ENCODE measurements around the gene CCL27. TPM values are rescaled to one million over a fixed set of nuclear protein-coding genes. Genes with fewer than 3 reads are reported as not detected.

CCL27 gene, protein sequence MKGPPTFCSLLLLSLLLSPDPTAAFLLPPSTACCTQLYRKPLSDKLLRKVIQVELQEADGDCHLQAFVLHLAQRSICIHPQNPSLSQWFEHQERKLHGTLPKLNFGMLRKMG
- 0.51 TPM in 1 of 2 replicates, not detected in the other for total RNA-seq (2012; rRNA removed)

DNA sequence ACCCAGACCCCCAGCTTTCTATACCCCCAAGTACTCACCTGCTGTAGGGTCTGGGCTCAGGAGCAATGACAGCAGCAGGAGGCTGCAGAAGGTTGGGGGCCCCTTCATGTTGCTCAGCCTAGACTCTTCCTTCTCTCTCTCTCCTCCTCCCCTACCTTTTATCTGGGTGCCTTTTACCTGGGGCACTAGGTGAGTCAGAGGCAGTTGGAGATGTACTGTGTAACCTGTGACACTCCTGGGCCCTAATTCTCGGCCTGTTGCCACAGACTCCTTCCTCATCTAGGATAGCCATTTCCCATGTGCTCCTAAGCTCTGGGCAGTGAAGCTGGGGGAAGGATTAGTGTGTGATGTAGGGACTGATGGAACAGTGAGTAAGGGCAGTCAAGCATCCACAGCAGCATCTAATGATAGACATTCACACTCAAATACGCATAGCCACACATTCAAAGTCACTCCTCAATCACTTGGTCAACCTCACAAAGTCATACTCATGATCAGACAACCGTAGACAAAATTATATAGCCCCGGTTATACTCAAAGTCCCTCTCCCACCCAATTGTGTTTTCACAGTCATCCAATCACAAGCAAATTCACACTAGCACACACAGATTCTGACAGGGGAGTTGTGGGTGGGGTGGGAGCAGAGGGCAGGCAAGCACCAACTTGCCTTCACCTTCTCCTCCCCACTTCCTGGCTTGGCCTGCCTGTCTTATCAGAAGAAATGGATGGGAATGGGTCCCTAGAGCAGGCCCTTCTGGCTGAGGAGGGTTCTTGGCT, at the start of gene CCL27:
TSS of gene CCL27 (minus strand) at position 132 of the 777 bp plus-strand sequence. CDS start at position 108, 24 bp downstream.
- H3K27me3 ChIP-seq (ENCODE audit: control insufficient read depth, insufficient read depth, low read length) = no peaks in the 10 kb centered on the region
- H3K9ac ChIP-seq (ENCODE audit: low read depth, low read length) = no peak within 1 kb of the TSS
- no peak within 1 kb of the TSS for H3K4me3 ChIP-seq (ENCODE audit: low read length)
- H3K4me2 ChIP-seq (ENCODE audit: low read length) = no peak within 1 kb of the TSS
- no peaks in the 10 kb centered on the region for H3K36me3 ChIP-seq (ENCODE audit: insufficient read depth, low read length)
- H3K4me1 ChIP-seq (ENCODE audit: control insufficient read depth, insufficient read depth, low read length) = peaks cover 6% of the 10 kb centered on the region
- H3K9me3 ChIP-seq (replicated peaks; ENCODE audit: low read length) = no peaks in the 10 kb centered on the region

DNA sequence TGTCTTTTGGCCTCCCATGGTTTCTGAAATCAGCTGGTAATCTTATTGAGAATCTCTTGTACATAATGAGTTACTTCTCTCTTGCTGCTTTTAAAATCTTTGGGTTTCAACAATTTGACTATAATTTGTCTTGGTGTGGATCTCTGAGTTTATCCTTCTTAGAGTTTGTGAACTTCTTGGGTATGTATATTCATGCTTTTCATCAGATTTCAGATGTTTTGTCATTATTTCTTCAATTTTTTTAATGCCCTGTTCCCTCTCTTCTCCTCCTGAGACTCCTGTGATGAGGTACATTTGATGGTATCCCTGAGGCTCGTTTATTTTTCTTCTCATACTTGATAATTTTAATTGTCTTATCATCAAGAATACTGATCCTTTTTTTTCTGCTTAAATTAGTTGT, 49.7 kb upstream of the CCL27 start:
- H3K4me3 ChIP-seq (ENCODE audit: low read length) = no peak overlapping the region
- no peaks in the 10 kb centered on the region for H3K9me3 ChIP-seq (replicated peaks; ENCODE audit: low read length)
- H3K4me2 ChIP-seq (ENCODE audit: low read length) = no peak overlapping the region
- H3K4me1 ChIP-seq (ENCODE audit: control insufficient read depth, insufficient read depth, low read length) = no peaks in the 10 kb centered on the region
- H3K36me3 ChIP-seq (ENCODE audit: insufficient read depth, low read length) = no peaks in the 10 kb centered on the region
- peaks cover 31% of the 10 kb centered on the region for H3K27me3 ChIP-seq (ENCODE audit: control insufficient read depth, insufficient read depth, low read length)
- no peak overlapping the region for H3K9ac ChIP-seq (ENCODE audit: low read depth, low read length)

DNA sequence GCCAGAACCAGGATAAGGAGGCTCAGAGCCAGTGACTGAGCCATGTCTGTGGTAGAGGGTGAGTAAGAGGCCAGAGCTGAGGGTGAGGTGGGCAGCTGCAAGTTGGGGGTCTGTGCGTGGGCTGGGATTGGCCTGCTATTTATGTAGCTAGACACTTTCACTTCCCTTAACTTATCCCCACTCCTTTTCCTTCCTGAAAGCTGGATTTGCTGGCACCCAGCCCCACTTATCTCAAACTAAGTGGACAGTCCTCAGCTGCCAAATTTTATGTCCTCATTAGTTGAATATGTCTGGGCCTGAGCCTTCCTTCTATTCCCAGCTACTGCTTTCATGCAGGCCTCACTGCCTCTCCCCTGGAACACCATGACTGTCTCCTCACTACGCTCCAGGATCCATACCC, 47.6 kb upstream of the CCL27 start, which contains the start of gene CCL21:
TSS of gene CCL21 (minus strand) at position 114 of the 400 bp plus-strand sequence. CDS start at position 44, 70 bp downstream.
- no peaks in the 10 kb centered on the region for H3K9me3 ChIP-seq (replicated peaks; ENCODE audit: low read length)
- H3K9ac ChIP-seq (ENCODE audit: low read depth, low read length) = no peak within 1 kb of the TSS
- H3K27me3 ChIP-seq (ENCODE audit: control insufficient read depth, insufficient read depth, low read length) = peaks cover 22% of the 10 kb centered on the region
- H3K36me3 ChIP-seq (ENCODE audit: insufficient read depth, low read length) = no peaks in the 10 kb centered on the region
- no peak within 1 kb of the TSS for H3K4me2 ChIP-seq (ENCODE audit: low read length)
- H3K4me3 ChIP-seq (ENCODE audit: low read length) = no peak within 1 kb of the TSS
- no peaks in the 10 kb centered on the region for H3K4me1 ChIP-seq (ENCODE audit: control insufficient read depth, insufficient read depth, low read length)

DNA sequence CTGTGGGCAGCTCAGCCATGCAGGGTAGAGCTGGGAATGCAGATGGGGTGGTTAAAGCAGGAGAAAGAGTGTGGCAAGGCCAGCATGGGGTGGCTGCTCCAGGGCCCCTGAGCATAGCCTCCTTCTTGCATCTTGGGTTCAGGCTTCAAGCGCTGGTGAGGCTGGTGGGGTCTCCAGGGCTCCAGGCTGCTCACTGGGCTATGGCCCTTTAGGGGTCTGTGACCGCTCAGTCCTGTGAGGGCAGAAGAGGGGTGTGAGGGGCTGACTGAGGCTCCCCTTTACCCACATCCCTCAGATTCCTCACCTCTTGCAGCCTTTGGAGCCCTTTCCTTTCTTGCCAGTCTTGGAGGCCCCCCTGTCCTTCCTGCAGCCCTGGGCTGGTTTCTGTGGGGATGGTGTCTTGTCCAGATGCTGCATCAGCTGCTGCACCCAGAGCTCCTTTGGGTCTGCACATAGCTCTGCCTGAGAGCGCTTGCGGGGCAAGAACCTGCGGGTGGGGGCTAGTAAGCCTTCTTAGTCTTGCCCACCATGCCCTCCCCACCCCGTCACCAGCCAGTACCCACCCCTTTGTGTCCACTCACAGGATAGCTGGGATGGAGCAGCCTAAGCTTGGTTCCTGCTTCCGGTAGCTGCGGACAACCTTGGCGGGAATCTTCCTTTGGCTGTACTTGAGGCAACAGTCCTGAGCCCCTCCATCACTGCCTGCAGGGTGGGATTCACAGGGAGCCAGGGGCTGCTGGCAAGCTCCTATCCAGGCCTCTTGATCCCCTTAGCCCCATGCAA, 46.9 kb upstream of the CCL27 start:
- Histone ChIP-seq H3K36me3 (ENCODE audit: insufficient read depth, low read length) (no peaks in the 10 kb centered on the region), H3K9me3 (replicated peaks; ENCODE audit: low read length) (no peaks in the 10 kb centered on the region), H3K4me2 (ENCODE audit: low read length) (no peak overlapping the region), H3K9ac (ENCODE audit: low read depth, low read length) (no peak overlapping the region), H3K4me3 (ENCODE audit: low read length) (no peak overlapping the region), H3K27me3 (ENCODE audit: control insufficient read depth, insufficient read depth, low read length) (peaks cover 16% of the 10 kb centered on the region), H3K4me1 (ENCODE audit: control insufficient read depth, insufficient read depth, low read length) (no peaks in the 10 kb centered on the region)

DNA sequence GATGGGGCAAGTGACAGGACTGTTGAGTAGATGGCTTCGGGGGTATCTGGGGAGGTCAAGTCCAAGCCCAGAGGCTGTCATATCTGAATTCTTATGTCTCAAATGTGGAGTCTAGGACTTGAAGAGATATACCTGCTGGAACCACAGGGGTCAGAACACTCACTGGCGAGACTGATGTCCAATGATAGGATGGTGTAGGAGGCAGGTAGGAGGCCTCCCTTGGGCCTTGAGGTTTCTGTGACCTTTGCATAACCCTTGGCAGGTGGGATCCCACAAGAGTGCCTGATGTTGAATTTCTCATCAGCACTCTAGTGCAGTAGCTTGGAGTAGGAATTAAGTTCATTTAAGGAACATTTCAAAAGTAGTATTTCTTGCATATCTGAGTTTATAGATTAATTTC, 44.7 kb upstream of the CCL27 start:
- H3K9ac ChIP-seq (ENCODE audit: low read depth, low read length) = no peak overlapping the region
- H3K4me1 ChIP-seq (ENCODE audit: control insufficient read depth, insufficient read depth, low read length) = no peaks in the 10 kb centered on the region
- no peaks in the 10 kb centered on the region for H3K27me3 ChIP-seq (ENCODE audit: control insufficient read depth, insufficient read depth, low read length)
- no peaks in the 10 kb centered on the region for H3K36me3 ChIP-seq (ENCODE audit: insufficient read depth, low read length)
- no peak overlapping the region for H3K4me2 ChIP-seq (ENCODE audit: low read length)
- H3K9me3 ChIP-seq (replicated peaks; ENCODE audit: low read length) = no peaks in the 10 kb centered on the region
- no peak overlapping the region for H3K4me3 ChIP-seq (ENCODE audit: low read length)

DNA sequence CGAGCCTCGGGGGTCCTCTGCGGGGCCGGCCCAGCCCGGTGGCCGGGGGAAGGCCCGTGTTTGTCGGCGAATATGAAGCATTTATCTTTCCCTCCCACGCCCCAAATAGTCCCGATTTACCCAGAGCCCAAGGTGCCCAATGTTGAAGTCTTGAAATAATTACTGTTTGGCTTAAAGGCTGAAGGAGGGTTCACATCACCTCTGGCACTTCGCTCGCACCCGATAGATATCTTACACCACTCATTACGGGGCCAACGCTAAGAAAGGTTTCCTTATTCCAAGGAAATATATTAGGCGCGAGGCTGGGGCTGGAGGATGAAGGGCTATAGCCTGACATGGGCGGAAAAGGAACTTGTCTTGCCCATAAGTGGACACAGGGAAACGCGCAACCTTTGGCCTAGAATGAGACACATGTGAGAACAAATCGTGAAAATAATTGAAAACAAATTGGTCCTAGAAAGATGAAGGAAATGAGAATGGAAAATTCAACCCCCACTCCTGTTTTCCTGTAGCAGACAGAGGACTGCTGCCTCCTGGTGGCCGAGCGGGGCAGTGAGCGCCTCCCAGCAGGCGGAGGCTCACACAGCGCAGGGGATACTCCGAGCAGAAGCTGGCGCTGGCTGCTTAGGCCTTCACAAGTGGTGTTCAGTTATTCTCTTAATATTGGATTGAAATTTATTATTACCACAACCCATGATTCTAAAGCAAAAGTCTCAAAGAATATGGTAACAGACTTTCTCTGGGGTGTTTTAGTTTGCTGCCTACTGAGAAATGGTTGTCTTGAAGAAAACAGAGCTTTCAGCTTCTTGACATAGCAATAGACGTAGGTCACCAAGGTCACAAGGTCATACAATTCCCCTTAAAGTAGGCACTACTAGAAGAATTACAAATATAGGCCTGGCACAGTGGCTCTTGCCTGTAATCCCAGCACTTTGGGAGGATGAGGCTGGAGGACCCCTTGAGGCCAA, 39.6 kb upstream of the CCL27 start:
- Histone ChIP-seq H3K4me2 (ENCODE audit: low read length) (peak overlapping the region; percentile 100), H3K27me3 (ENCODE audit: control insufficient read depth, insufficient read depth, low read length) (peaks cover 7% of the 10 kb centered on the region), H3K36me3 (ENCODE audit: insufficient read depth, low read length) (no peaks in the 10 kb centered on the region), H3K9ac (ENCODE audit: low read depth, low read length) (peak overlapping the region; percentile 79), H3K9me3 (replicated peaks; ENCODE audit: low read length) (no peaks in the 10 kb centered on the region), H3K4me3 (ENCODE audit: low read length) (peak overlapping the region; percentile 85), H3K4me1 (ENCODE audit: control insufficient read depth, insufficient read depth, low read length) (peaks cover 4% of the 10 kb centered on the region)

DNA sequence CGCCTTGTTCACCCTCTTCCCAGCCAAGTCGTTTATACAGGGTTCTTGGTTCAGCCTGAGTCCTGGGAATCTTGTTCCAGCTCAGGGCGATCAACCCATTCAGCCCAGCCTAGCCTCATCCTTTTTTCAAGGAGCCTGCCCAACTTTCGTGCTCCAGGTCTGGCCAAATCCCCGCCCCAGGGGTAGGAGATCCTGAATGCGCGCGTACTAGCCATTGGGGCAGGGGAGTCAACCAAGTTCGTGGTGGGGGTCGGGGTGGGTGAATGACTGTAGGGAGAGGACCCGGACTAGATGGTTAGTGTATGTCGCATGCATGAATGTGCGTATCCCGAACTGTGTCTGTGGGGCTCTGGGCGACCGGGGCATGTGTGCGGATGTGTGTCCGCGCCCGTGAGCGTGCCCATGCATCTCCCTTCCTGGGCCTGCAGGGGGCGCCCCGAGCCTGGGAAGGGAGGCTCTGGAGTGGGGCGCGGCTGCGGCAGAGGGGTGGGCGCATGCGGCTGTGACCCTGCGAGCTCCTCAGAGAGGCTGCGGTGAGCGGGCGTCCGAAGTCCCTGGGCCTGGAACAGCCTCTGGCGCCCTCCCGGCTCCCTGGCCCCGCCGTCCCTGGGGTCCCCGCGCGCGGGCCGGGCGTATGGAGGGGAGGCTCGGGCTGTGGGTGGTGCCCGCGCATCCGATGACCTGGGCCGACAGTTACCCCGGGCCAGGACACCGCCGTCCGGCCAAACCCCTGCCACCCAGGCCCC, 38.7 kb upstream of the CCL27 start:
- no peaks in the 10 kb centered on the region for H3K36me3 ChIP-seq (ENCODE audit: insufficient read depth, low read length)
- peaks cover 7% of the 10 kb centered on the region for H3K27me3 ChIP-seq (ENCODE audit: control insufficient read depth, insufficient read depth, low read length)
- H3K9ac ChIP-seq (ENCODE audit: low read depth, low read length) = peak overlapping the region; percentile 79
- H3K4me2 ChIP-seq (ENCODE audit: low read length) = peak overlapping the region; percentile 100
- peaks cover 4% of the 10 kb centered on the region for H3K4me1 ChIP-seq (ENCODE audit: control insufficient read depth, insufficient read depth, low read length)
- H3K9me3 ChIP-seq (replicated peaks; ENCODE audit: low read length) = no peaks in the 10 kb centered on the region
- H3K4me3 ChIP-seq (ENCODE audit: low read length) = peak overlapping the region; percentile 85

DNA sequence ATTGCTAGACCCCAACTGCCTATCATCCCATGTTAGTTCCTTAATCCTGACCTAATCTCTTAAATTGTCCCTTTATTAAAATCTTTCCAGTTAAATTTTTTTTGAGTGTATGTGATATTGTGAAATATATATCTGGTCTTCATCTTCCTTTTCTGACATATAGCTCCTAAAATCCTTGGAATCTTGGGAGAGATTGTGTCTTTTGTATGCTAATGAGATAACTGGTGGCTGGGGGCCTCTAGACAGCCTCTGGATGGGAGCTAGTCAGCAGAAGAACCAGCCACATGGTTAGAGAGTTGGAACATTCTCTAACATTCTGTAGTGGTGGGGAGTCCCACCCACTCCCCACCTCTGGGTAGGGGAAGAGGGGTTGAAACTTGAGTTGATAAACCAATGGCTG, 32.4 kb upstream of the CCL27 start:
- no peak overlapping the region for H3K9ac ChIP-seq (ENCODE audit: low read depth, low read length)
- no peaks in the 10 kb centered on the region for H3K36me3 ChIP-seq (ENCODE audit: insufficient read depth, low read length)
- peaks cover 2% of the 10 kb centered on the region for H3K27me3 ChIP-seq (ENCODE audit: control insufficient read depth, insufficient read depth, low read length)
- no peaks in the 10 kb centered on the region for H3K4me1 ChIP-seq (ENCODE audit: control insufficient read depth, insufficient read depth, low read length)
- H3K4me2 ChIP-seq (ENCODE audit: low read length) = no peak overlapping the region
- H3K4me3 ChIP-seq (ENCODE audit: low read length) = no peak overlapping the region
- no peaks in the 10 kb centered on the region for H3K9me3 ChIP-seq (replicated peaks; ENCODE audit: low read length)

DNA sequence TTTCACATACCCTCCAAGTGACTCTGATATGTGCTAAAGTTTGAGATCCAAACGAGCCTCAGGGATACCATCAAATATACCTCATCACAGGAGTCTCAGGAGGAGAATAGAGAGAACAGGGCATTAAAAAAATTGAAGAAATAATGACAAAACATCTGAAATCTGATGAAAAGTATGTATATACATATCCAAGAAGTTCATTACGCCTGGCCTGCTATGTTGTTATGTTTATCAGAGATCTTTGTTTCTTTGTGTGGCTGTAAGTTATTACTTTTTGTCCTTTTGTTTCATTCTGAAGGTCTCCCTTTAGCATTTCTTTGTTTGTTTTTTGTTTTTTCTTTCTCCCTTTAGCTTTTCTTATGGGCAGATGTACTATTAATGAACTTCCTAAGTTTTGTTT, 31.1 kb upstream of the CCL27 start:
- Histone ChIP-seq H3K27me3 (ENCODE audit: control insufficient read depth, insufficient read depth, low read length) (no peaks in the 10 kb centered on the region), H3K36me3 (ENCODE audit: insufficient read depth, low read length) (no peaks in the 10 kb centered on the region), H3K9ac (ENCODE audit: low read depth, low read length) (no peak overlapping the region), H3K4me2 (ENCODE audit: low read length) (no peak overlapping the region), H3K4me3 (ENCODE audit: low read length) (no peak overlapping the region), H3K9me3 (replicated peaks; ENCODE audit: low read length) (no peaks in the 10 kb centered on the region), H3K4me1 (ENCODE audit: control insufficient read depth, insufficient read depth, low read length) (no peaks in the 10 kb centered on the region)

DNA sequence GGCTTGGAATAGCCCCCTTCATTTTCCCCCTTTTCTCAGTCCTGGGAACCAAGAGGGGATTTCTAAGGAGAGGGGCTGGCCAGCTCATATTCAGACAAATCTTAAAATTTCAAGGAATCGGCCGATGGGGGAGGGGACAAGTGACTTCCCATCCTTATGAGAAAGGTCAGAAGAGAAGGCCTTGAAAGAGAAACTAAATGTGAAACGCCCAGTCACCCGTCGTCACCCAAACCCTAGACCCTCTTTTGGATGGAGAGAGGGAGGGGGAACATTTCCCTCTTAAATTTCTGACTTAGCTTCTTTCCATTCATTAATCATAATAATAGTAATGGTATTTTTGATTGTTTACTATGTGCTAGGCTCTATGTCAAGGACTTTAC, 29.5 kb upstream of the CCL27 start:
- no peaks in the 10 kb centered on the region for H3K36me3 ChIP-seq (ENCODE audit: insufficient read depth, low read length)
- no peak overlapping the region for H3K9ac ChIP-seq (ENCODE audit: low read depth, low read length)
- no peaks in the 10 kb centered on the region for H3K9me3 ChIP-seq (replicated peaks; ENCODE audit: low read length)
- H3K4me2 ChIP-seq (ENCODE audit: low read length) = no peak overlapping the region
- no peak overlapping the region for H3K4me3 ChIP-seq (ENCODE audit: low read length)
- no peaks in the 10 kb centered on the region for H3K27me3 ChIP-seq (ENCODE audit: control insufficient read depth, insufficient read depth, low read length)
- H3K4me1 ChIP-seq (ENCODE audit: control insufficient read depth, insufficient read depth, low read length) = no peaks in the 10 kb centered on the region
